ENCODE measurements around the gene ARHGAP15. TPM values are rescaled to one million over a fixed set of nuclear protein-coding genes. Genes with fewer than 3 reads are reported as not detected.

ARHGAP15 gene
- total RNA-seq, 1 experiment from 2014 or later = 0.41 TPM

- CTCF ChIA-PET = no interaction called here
- intact Hi-C loops (cut with micrococcal nuclease; ENCODE audit: unreplicated experiment) (no loop called here), in situ Hi-C loops (cut with HindIII; ENCODE audit: low pct_unique_long_range_greater_than_20kb, low sequenced_read_pairs) (no loop called here)
- H3K9me3 ChIP-seq (ENCODE audit: control insufficient read depth, insufficient read depth, low read depth, low read length) = no peaks in the 10 kb centered on the region
- no peak for TF ChIP-seq TCF7L2 (IDR thresholded peaks at IDR 0.05; ENCODE audit: low read depth, low read length)
- TF ChIP-seq SIN3A (IDR thresholded peaks at IDR 0.05; ENCODE audit: borderline replicate concordance, insufficient read depth, low read depth, low read length) = no peak
- TF ChIP-seq REST (IDR thresholded peaks at IDR 0.05; ENCODE audit: insufficient read depth in 1 of 2, low read depth in 2 of 2, low read length in 1 of 2) = no peak
- TF ChIP-seq CTCF (IDR thresholded peaks at IDR 0.05) = no peak
- TF ChIP-seq POLR2AphosphoS5 (IDR thresholded peaks at IDR 0.05; ENCODE audit: low read depth, low read length) = no peak
- ATAC-seq (no peak), DNase-seq (ENCODE audit: low read depth, low spot score) (no peak)
- H3K4me1 ChIP-seq (ENCODE audit: control insufficient read depth, insufficient read depth, low read length) = no peaks in the 10 kb centered on the region
- BruUV-seq (replicated peaks) = no TSS peak
- H3K27me3 ChIP-seq (ENCODE audit: control insufficient read depth, insufficient read depth, low read length) = no peaks in the 10 kb centered on the region
- POLR2A ChIA-PET = no interaction called here
- no peak overlapping the region for H3K27ac ChIP-seq (ENCODE audit: low read length)
- H3K36me3 ChIP-seq (ENCODE audit: control insufficient read depth, insufficient read depth, low read length) = no peaks in the 10 kb centered on the region
- H3K4me3 ChIP-seq (ENCODE audit: low read depth in 2 of 2, low read length in 2 of 2) = no peak overlapping the region
Observed at GRCh38 chr2:143708682-143709081, 579.5 kb downstream of the ARHGAP15 start.

- Histone ChIP-seq H3K9me3 (ENCODE audit: control insufficient read depth, insufficient read depth, low read depth, low read length) (no peaks in the 10 kb centered on the region), H3K27me3 (ENCODE audit: control insufficient read depth, insufficient read depth, low read length) (no peaks in the 10 kb centered on the region), H3K27ac (ENCODE audit: low read length) (no peak overlapping the region), H3K4me1 (ENCODE audit: control insufficient read depth, insufficient read depth, low read length) (no peaks in the 10 kb centered on the region), H3K36me3 (ENCODE audit: control insufficient read depth, insufficient read depth, low read length) (no peaks in the 10 kb centered on the region), H3K4me3 (ENCODE audit: low read depth in 2 of 2, low read length in 2 of 2) (no peak overlapping the region)
- POLR2A ChIA-PET = no interaction called here
- DNase-seq (ENCODE audit: low read depth, low spot score) = no peak
- CTCF ChIA-PET = no interaction called here
- in situ Hi-C loops (cut with HindIII; ENCODE audit: low pct_unique_long_range_greater_than_20kb, low sequenced_read_pairs) = no loop called here
- intact Hi-C loops (cut with micrococcal nuclease; ENCODE audit: unreplicated experiment) = no loop called here
- no TSS peak for BruUV-seq (replicated peaks)
- no peak for ATAC-seq
- TF ChIP-seq POLR2AphosphoS5 (IDR thresholded peaks at IDR 0.05; ENCODE audit: low read depth, low read length) (no peak), CTCF (IDR thresholded peaks at IDR 0.05) (no peak), SIN3A (IDR thresholded peaks at IDR 0.05; ENCODE audit: borderline replicate concordance, insufficient read depth, low read depth, low read length) (no peak), TCF7L2 (IDR thresholded peaks at IDR 0.05; ENCODE audit: low read depth, low read length) (no peak), REST (IDR thresholded peaks at IDR 0.05; ENCODE audit: insufficient read depth in 1 of 2, low read depth in 2 of 2, low read length in 1 of 2) (no peak)
Observed at GRCh38 chr2:143710196-143710595, 581.0 kb downstream of the ARHGAP15 start.
